ENCODE data around the gene CEP55.

Gene CEP55

DNA sequence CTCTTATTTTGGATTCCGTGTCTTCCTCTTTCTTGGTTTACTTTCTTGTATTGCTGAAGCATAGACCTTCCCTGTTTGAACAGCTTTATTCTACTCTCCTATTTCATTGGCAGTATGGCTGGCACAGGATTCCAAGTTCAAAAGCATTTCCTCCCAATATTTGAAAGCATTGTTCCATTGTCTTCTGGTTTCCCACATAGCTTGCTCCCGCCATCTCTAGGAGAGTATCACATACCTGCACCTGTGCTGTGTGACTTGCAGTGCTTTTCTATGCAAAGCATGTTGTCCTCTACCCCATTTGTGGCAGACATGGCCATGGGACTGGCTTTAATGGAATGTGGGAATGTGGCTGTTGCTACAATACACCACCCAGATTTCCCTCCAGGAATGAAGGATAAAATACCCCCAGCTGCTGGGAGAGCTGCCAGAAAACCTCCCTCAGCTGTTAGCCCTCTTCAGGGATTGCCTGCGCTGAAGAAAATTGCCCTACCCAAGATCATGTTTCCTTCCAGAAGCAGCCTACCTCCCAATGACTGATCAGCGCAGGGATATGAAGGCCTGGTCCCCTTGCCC lies 7.4 kb upstream of the CEP55 start:
- TF ChIP-seq, protein P1, sequence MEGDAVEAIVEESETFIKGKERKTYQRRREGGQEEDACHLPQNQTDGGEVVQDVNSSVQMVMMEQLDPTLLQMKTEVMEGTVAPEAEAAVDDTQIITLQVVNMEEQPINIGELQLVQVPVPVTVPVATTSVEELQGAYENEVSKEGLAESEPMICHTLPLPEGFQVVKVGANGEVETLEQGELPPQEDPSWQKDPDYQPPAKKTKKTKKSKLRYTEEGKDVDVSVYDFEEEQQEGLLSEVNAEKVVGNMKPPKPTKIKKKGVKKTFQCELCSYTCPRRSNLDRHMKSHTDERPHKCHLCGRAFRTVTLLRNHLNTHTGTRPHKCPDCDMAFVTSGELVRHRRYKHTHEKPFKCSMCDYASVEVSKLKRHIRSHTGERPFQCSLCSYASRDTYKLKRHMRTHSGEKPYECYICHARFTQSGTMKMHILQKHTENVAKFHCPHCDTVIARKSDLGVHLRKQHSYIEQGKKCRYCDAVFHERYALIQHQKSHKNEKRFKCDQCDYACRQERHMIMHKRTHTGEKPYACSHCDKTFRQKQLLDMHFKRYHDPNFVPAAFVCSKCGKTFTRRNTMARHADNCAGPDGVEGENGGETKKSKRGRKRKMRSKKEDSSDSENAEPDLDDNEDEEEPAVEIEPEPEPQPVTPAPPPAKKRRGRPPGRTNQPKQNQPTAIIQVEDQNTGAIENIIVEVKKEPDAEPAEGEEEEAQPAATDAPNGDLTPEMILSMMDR (IDR thresholded peaks at IDR 0.05; ENCODE audit: insufficient read depth, low read depth, low read length, missing control alignments), result no peak
- no peak for DNase-seq (ENCODE audit: low read depth)
- H3K4me3 ChIP-seq (ENCODE audit: low read length), result no peak overlapping the region

DNA sequence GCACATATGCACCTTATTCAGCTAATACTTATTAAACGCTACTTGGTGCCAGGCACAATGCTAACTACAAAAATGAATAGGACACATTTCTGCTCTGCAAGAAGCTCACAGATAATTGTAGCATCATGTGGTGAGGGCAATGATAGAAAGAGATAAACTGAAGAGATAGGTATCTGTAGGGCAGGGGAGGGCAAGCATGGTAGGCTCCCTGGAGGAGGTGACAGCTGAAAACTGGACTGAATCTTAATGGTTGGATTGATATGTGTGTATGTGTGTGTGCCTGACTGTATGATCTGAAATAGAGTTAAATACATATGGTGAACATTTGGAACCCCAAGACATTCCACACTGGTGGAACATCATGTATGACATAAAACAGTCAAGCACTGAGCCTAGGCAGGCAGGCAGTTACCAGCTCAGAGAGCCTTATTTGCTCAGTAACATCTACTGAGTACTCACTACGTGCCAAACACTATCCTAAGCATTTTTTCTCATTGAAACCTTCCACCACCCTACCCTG lies 4.8 kb upstream of the CEP55 start:
- H3K4me3 ChIP-seq (ENCODE audit: low read length), result no peak overlapping the region

DNA sequence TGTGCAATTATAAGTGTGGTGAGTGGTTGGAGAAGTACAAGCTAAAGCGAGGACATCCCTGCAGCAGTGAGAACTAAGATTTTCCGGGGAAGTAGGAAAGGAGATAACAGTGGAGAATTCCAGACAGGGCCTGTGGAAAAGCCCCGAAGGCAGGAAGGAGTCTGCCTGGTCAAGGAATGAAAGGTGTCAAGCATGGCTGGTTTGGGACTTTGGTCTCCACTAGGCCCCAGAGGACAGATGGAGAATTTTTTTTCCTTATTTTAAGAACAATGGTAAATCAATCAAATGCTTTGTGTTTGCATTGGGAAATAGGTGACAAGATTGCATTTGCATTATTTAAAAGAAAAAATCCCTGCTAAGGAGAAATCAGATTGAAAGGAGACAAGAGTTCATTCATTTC lies 3.2 kb upstream of the CEP55 start:
- no peak overlapping the region for H3K4me3 ChIP-seq (ENCODE audit: low read length)
- TF ChIP-seq, protein P1 (IDR thresholded peaks at IDR 0.05; ENCODE audit: insufficient read depth, low read depth, low read length, missing control alignments), result no peak

More for the DNA sequence above, 4.8 kb upstream of the CEP55 start:
- TF ChIP-seq, protein P1 (IDR thresholded peaks at IDR 0.05; ENCODE audit: insufficient read depth, low read depth, low read length, missing control alignments), result no peak
- DNase-seq (ENCODE audit: low read depth), result no peak

DNA sequence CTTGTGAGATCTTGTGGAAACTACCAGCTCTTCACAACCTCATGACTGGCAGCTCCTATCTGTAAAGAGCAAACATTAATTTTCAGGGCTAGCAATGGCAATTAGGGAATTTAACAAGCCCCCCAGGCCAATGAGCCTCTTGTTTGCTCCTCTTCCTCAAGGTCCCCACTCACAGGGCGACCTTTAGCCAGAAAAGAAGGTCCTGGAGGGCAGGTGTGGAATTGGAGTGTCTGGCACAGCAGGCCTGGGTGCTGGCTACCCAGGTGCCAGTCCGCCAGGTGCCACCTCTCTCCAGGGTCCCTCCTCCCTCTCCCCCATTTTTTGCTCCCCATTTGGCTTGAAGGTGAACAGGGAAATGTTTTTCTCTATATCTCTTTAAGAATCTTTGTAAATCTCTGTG lies 1.9 kb upstream of the CEP55 start:
- TF ChIP-seq, protein P1 (IDR thresholded peaks at IDR 0.05; ENCODE audit: insufficient read depth, low read depth, low read length, missing control alignments), result no peak
- no peak overlapping the region for H3K4me3 ChIP-seq (ENCODE audit: low read length)
- no peak for DNase-seq (ENCODE audit: low read depth)

More for the DNA sequence above, 3.2 kb upstream of the CEP55 start:
- DNase-seq (ENCODE audit: low read depth), result no peak

DNA sequence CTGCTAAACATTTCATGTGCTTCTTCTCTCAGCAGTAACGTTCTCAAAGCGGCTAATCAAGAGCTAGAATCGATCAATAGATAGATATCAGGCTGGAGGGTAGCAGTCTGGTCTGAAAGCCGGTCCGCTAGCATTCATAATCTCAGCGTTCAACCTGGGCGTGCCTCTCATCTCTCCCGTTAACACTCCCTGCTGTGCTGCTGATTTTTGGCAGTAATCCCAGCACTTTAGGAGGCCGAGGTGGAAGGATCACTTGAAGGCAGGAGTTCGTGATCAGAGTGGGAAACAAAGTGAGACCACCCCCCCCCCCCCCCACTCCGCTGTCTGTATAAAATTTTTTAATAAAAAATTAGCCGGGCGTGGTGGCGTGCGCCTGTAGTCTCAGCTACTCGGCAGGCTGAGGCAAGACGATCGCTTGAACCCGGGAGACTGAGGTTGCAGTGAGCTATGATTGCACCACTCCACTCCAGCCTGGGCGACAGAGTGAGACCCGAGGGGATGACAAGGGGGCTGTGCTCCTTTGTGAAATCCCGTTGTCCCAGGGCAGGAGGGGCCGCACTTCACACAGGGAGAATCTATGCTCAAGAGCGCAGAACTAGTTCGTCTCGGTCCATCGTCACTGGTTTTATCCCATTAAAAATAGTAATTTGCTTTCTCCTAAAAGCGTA lies 624 bp upstream of the CEP55 start:
- peak; percentile 45 for DNase-seq (ENCODE audit: low read depth)
- TF ChIP-seq, protein P1 (IDR thresholded peaks at IDR 0.05; ENCODE audit: insufficient read depth, low read depth, low read length, missing control alignments), result no peak
- H3K4me3 ChIP-seq (ENCODE audit: low read length), result peak overlapping the region; percentile 72

DNA sequence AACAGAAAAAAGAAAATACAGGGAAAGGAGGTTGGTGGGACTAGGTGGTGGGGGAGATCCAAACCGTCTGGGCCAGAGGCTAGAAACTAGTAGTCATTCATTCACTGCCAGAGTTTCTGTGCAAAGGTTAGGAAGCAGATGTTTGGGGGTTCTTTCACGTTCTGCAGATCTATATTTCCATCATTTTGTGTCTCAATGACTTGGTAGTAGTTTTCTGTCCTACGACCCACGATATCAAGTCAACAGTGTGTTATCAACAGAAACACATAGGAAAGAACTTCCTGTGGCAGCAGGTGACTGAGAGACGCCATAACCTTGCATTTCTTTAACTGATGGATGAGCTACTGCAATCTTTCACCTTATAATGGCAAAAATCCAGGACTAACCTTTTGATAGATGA lies 1.8 kb downstream of the CEP55 start:
- no peak overlapping the region for H3K4me3 ChIP-seq (ENCODE audit: low read length)
- DNase-seq (ENCODE audit: low read depth), result no peak
- TF ChIP-seq, protein P1 (IDR thresholded peaks at IDR 0.05; ENCODE audit: insufficient read depth, low read depth, low read length, missing control alignments), result no peak

Data from epithelial cell of esophagus (primary cell).